Ovary (tissue), 3 donors: ENCODE measurements around the gene APOL6.

Source experiments
- CTCF ChIP-seq, 3 donors: fragments of 450-650 bp in 2 of 3; fragments of 200-600 bp in 1 of 3; IDR thresholded peaks; one replicate each; pipeline versions ENCODE4 v1.5.1 to v1.8.0; 2016 to 2022; ENCODE audit warnings: antibody characterized with exemption in 3 of 3, mild to moderate bottlenecking in 1 of 3
- EP300 ChIP-seq: sonication (generic); formaldehyde crosslinking; IDR thresholded peaks from one replicate; pipeline ENCODE4 v1.6.1; 2017; ENCODE audit warnings: antibody characterized with exemption
- POLR2A ChIP-seq: fragments of 450-650 bp; IDR thresholded peaks from one replicate; pipeline ENCODE4 v1.6.1; 2017; ENCODE audit warnings: antibody characterized with exemption, mild to moderate bottlenecking, moderate library complexity
- donor health status: DM: no; HTN: no; CAD: no.

- TF ChIP-seq POLR2A (no peak), CTCF (IDR thresholded peaks at IDR 0.05) (no peak), EP300 (no peak)
Measured at GRCh38 chr22:35601743-35602615, 46.3 kb upstream of the APOL6 start.
